SU-DHL-6 (cell line): ENCODE data around the gene FARP2.

Experiments
- H2AFZ ChIP-seq: fragments of 200-600 bp; sonication (generic); 2 replicates; pipeline ENCODE4 v1.6.1; 2014; ENCODE audit warnings: low read depth, mild to moderate bottlenecking, moderate library complexity, mixed read lengths, antibody characterized with exemption, low read length; ENCODE audit not compliant: severe bottlenecking
- H3F3A ChIP-seq: fragments of 200-600 bp; shearing (Covaris generic); 2 replicates; pipeline ENCODE4 v1.6.0; 2016; ENCODE audit warnings: antibody characterized with exemption, mild to moderate bottlenecking; ENCODE audit not compliant: insufficient read depth
- H3K27ac ChIP-seq: fragments of 200-600 bp; sonication (generic); 2 replicates; pipeline ENCODE4 v1.5.1; 2016; ENCODE audit warnings: low read depth, mild to moderate bottlenecking, low read length, moderate library complexity, mixed read lengths
- H3K27me3 ChIP-seq: fragments of 200-600 bp; sonication (generic), shearing (Covaris generic); 2 replicates; pipeline ENCODE4 v1.6.0; 2014; ENCODE audit warnings: mild to moderate bottlenecking, low read length
- H3K36me3 ChIP-seq: fragments of 200-600 bp; sonication (generic); 2 replicates; pipeline ENCODE4 v1.6.1; 2014; ENCODE audit warnings: mild to moderate bottlenecking, low read length, mixed read lengths
- H3K4me2 ChIP-seq: fragments of 300-600, 200-600 bp; shearing (Covaris generic), sonication (generic); 2 replicates; pipeline ENCODE4 v1.6.0; 2014; ENCODE audit warnings: low read length, low read depth, mild to moderate bottlenecking; ENCODE audit not compliant: poor library complexity, severe bottlenecking
- H3K4me3 ChIP-seq: fragments of 200-600 bp; sonication (generic); 2 replicates; pipeline ENCODE4 v1.5.1; 2014; ENCODE audit warnings: antibody characterized with exemption, low read length, mild to moderate bottlenecking, mixed read lengths; ENCODE audit not compliant: insufficient read depth, poor library complexity, severe bottlenecking
- H3K79me2 ChIP-seq: fragments of 200-600 bp; sonication (generic); 2 replicates; pipeline ENCODE4 v1.6.1; 2014; ENCODE audit warnings: mild to moderate bottlenecking, low read length, moderate library complexity; ENCODE audit not compliant: insufficient read depth
- H3K9ac ChIP-seq: fragments of 200-600 bp; sonication (generic); 2 replicates; pipeline ENCODE4 v1.7.0; 2014; ENCODE audit warnings: mild to moderate bottlenecking, low read length
- H3K9me2 ChIP-seq: fragments of 200-600 bp; sonication (generic); replicated peaks from 2 replicates; pipeline ENCODE4 v1.6.1; 2014; ENCODE audit warnings: low read length; ENCODE audit not compliant: insufficient read depth
- H3K9me3 ChIP-seq: fragments of 200-600 bp; sonication (generic); 2 replicates; pipeline ENCODE4 v1.6.1; 2014; ENCODE audit warnings: low read length, mixed read lengths; ENCODE audit not compliant: insufficient read depth
- H4K20me1 ChIP-seq: fragments of 200-600 bp; sonication (generic); 2 replicates; pipeline ENCODE4 v1.6.1; 2014; ENCODE audit warnings: low read depth, mild to moderate bottlenecking, antibody characterized with exemption, low read length, moderate library complexity, mixed read lengths
- EZH2phosphoT487 ChIP-seq: fragments of 200-600 bp; sonication (generic), shearing (Covaris generic); conservative IDR thresholded peaks from 2 replicates; pipeline ENCODE4 v1.6.1; 2018; ENCODE audit warnings: mild to moderate bottlenecking, antibody characterized with exemption, low read length, moderate library complexity, mixed read lengths
- TF ChIP-seq, protein P1 (sequence below): fragments of 200-600 bp; sonication (generic); IDR thresholded peaks from one replicate; pipeline ENCODE4 v1.5.1; 2017; ENCODE audit warnings: antibody characterized with exemption, mild to moderate bottlenecking, low read length, moderate library complexity; ENCODE audit not compliant: insufficient read depth, poor library complexity, severe bottlenecking

FARP2 gene

DNA sequence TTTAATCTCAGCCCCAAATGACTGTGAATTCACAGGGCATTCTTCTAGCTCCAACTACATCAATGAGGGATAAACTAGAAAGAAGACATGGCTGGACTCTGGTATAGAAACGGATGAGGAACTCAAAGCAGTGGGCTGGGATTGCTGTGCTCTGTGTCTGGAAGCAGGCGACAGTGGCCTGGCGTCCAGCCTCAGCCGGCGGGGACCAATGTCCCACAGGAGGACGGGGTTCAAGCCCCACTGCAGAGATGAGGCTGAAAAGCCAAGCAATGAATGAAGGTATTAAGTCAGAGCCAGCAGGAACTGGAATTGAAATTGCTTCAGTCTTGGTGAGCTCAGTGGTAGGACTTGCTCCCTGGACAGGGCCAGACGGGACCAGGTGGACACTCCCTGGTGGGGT is 178.2 kb downstream of the FARP2 start:
- Histone ChIP-seq H2AFZ (no peak overlapping the region), H4K20me1 (no peaks in the 10 kb centered on the region), H3K9ac (no peak overlapping the region), H3K79me2 (no peaks in the 10 kb centered on the region), H3K27me3 (no peaks in the 10 kb centered on the region), H3K9me3 (no peaks in the 10 kb centered on the region), H3K36me3 (no peaks in the 10 kb centered on the region), H3K4me3 (no peak overlapping the region), H3F3A (no peaks in the 10 kb centered on the region), H3K4me2 (no peak overlapping the region), H3K9me2 (no peaks in the 10 kb centered on the region), H3K27ac (no peak overlapping the region)
- TF ChIP-seq, protein P1, sequence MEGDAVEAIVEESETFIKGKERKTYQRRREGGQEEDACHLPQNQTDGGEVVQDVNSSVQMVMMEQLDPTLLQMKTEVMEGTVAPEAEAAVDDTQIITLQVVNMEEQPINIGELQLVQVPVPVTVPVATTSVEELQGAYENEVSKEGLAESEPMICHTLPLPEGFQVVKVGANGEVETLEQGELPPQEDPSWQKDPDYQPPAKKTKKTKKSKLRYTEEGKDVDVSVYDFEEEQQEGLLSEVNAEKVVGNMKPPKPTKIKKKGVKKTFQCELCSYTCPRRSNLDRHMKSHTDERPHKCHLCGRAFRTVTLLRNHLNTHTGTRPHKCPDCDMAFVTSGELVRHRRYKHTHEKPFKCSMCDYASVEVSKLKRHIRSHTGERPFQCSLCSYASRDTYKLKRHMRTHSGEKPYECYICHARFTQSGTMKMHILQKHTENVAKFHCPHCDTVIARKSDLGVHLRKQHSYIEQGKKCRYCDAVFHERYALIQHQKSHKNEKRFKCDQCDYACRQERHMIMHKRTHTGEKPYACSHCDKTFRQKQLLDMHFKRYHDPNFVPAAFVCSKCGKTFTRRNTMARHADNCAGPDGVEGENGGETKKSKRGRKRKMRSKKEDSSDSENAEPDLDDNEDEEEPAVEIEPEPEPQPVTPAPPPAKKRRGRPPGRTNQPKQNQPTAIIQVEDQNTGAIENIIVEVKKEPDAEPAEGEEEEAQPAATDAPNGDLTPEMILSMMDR: no peak
- no peak for TF ChIP-seq EZH2phosphoT487

DNA sequence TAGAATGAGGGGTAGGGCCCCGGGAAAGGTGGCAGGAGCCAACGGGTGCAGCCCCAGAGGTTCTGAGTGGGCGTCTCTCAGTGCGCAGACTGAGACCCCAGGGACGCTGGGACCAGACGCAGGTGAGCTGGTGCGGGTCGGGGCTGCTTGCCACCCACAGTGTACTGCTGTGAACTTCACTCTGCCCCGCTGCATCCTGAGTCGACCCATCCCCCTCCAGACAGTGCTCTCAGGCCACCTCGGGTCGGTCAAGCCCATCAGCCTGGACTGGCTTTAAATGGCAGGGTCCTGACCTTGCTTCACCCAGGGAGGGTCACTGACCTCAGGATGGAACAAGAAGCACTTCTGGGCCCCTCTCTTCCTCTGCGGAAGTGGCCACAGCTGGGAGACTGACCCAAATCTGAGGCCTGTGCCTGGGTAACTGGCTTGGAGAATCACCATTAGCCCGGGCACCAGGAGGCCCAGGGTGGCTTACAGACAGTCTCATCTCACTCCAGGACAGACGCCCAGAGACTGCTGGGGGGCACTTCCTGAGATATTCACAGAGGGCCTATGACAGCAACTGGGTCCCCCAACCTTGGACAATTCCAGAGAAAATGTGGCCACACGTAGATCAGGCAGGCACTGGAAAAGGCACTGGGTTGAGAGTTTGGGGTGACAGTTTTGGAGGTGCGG is 178.8 kb downstream of the FARP2 start:
- H4K20me1 ChIP-seq: no peaks in the 10 kb centered on the region
- TF ChIP-seq, protein P1: no peak
- TF ChIP-seq EZH2phosphoT487: no peak
- no peaks in the 10 kb centered on the region for H3F3A ChIP-seq
- no peaks in the 10 kb centered on the region for H3K27me3 ChIP-seq
- no peaks in the 10 kb centered on the region for H3K79me2 ChIP-seq
- no peaks in the 10 kb centered on the region for H3K9me2 ChIP-seq
- H3K9me3 ChIP-seq: no peaks in the 10 kb centered on the region
- no peak overlapping the region for H2AFZ ChIP-seq
- H3K9ac ChIP-seq: no peak overlapping the region
- no peak overlapping the region for H3K4me3 ChIP-seq
- no peak overlapping the region for H3K4me2 ChIP-seq
- no peaks in the 10 kb centered on the region for H3K36me3 ChIP-seq
- no peak overlapping the region for H3K27ac ChIP-seq

DNA sequence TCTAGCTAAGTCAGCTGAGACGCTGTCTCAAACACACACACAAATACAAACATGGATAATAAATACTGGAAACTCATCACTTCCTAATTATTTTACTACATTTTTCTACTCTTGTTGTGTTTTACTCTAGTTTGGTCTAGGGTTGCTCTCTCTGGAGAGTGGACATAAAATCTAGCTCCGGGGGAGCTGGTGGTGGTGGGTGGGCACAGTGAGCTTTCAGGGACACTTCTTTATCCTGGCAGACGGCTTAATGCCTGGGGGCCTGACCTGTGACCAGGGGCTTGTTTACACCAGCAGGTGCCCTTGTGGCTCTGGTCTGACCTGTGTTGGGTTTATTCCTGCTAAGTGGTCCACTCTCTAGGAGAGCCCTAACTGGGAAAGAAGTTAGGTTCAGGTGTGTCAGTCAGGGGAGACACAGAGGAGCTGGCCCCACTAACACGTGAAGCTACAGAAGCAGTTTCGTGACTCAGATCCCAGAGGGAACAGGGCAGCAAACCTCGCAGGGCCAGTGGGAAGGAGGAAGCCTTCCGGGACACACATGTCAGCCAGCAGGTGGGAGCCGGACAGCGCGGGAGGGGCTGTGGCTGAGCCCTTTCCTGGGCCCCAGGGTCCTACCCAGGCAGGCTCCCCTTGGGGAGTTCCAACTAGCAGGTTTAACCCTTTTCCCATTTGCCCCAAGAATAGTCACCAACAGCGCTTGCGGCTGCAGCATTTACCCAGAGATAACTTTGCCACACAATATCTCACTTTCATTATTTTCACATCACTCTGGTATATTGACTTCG is 180.0 kb downstream of the FARP2 start:
- H3K4me2 ChIP-seq: no peak overlapping the region
- no peaks in the 10 kb centered on the region for H4K20me1 ChIP-seq
- H3K27ac ChIP-seq: no peak overlapping the region
- TF ChIP-seq, protein P1: no peak
- no peak for TF ChIP-seq EZH2phosphoT487
- no peaks in the 10 kb centered on the region for H3K9me3 ChIP-seq
- H3K27me3 ChIP-seq: no peaks in the 10 kb centered on the region
- no peaks in the 10 kb centered on the region for H3K36me3 ChIP-seq
- no peaks in the 10 kb centered on the region for H3F3A ChIP-seq
- H3K79me2 ChIP-seq: no peaks in the 10 kb centered on the region
- no peaks in the 10 kb centered on the region for H3K9me2 ChIP-seq
- no peak overlapping the region for H3K9ac ChIP-seq
- no peak overlapping the region for H2AFZ ChIP-seq
- H3K4me3 ChIP-seq: no peak overlapping the region
